ENCODE measurements around the gene PHF1. TPM values are rescaled to one million over a fixed set of nuclear protein-coding genes. Genes with fewer than 3 reads are reported as not detected.

Gene PHF1
- total RNA-seq, 2 donors from 2014 or later = 71.4 to 75.7 TPM

GRCh38 chr6:33456156-33456555 is 45.3 kb downstream of the PHF1 start:
- Mint-ChIP-seq H3K36me3 (ENCODE audit: low read depth) (peaks cover 23% of the 10 kb centered on the region), H3K4me3 (peak overlapping the region; percentile 92), H3K27ac (no peak overlapping the region), H3K9me3 (no peaks in the 10 kb centered on the region), H3K27me3 (ENCODE audit: insufficient read depth) (peaks cover 10% of the 10 kb centered on the region), H3K4me1 (peaks cover 11% of the 10 kb centered on the region)
- peaks cover 23% of the 10 kb centered on the region for H3K36me3 ChIP-seq (ENCODE audit: control insufficient read depth, insufficient read depth, low read length)
- no peak overlapping the region for H3K9ac ChIP-seq (ENCODE audit: extremely low read depth, low read length, poor library complexity, severe bottlenecking)
- H3K9me3 ChIP-seq (ENCODE audit: control insufficient read depth, low read length) = no peaks in the 10 kb centered on the region
- DNase-seq = no peak
- no peaks in the 10 kb centered on the region for H3K27me3 ChIP-seq (ENCODE audit: control insufficient read depth, insufficient read depth, low read length, poor library complexity, severe bottlenecking)
- no peak for TF ChIP-seq CTCF (conservative IDR thresholded peaks at IDR 0.05)
- H3K4me3 ChIP-seq (ENCODE audit: low read length) = no peak overlapping the region
- no peak overlapping the region for H3K27ac ChIP-seq (ENCODE audit: low read depth, low read length)
- WGBS, 2 experiments (ENCODE audit: insufficient coverage in 1 of 2, insufficient read length in 1 of 2) = 96 to 98% methylated on average over 12 of the region's 12 CpGs
- no peaks in the 10 kb centered on the region for H3K4me1 ChIP-seq (ENCODE audit: control insufficient read depth, insufficient read depth, low read length)

GRCh38 chr6:33458676-33459075 is 47.9 kb downstream of the PHF1 start:
- DNase-seq = no peak
- no peaks in the 10 kb centered on the region for H3K4me1 ChIP-seq (ENCODE audit: control insufficient read depth, insufficient read depth, low read length)
- H3K9ac ChIP-seq (ENCODE audit: extremely low read depth, low read length, poor library complexity, severe bottlenecking) = no peak overlapping the region
- no peak for TF ChIP-seq CTCF (conservative IDR thresholded peaks at IDR 0.05)
- no peak overlapping the region for H3K4me3 ChIP-seq (ENCODE audit: low read length)
- H3K4me1 Mint-ChIP-seq = peaks cover 8% of the 10 kb centered on the region
- peaks cover 20% of the 10 kb centered on the region for H3K27me3 Mint-ChIP-seq (ENCODE audit: insufficient read depth)
- no peaks in the 10 kb centered on the region for H3K9me3 Mint-ChIP-seq
- peaks cover 23% of the 10 kb centered on the region for H3K36me3 ChIP-seq (ENCODE audit: control insufficient read depth, insufficient read depth, low read length)
- H3K4me3 Mint-ChIP-seq = no peak overlapping the region
- H3K36me3 Mint-ChIP-seq (ENCODE audit: low read depth) = peaks cover 23% of the 10 kb centered on the region
- H3K27ac ChIP-seq (ENCODE audit: low read depth, low read length) = no peak overlapping the region
- no peaks in the 10 kb centered on the region for H3K27me3 ChIP-seq (ENCODE audit: control insufficient read depth, insufficient read depth, low read length, poor library complexity, severe bottlenecking)
- no peak overlapping the region for H3K27ac Mint-ChIP-seq
- no peaks in the 10 kb centered on the region for H3K9me3 ChIP-seq (ENCODE audit: control insufficient read depth, low read length)
- 78 to 85% methylated on average over 2 to 3 of the region's 3 CpGs for WGBS, 2 experiments (ENCODE audit: insufficient coverage in 1 of 2, insufficient read length in 1 of 2)

- H3K36me3 ChIP-seq (ENCODE audit: control insufficient read depth, insufficient read depth, low read length) = peaks cover 23% of the 10 kb centered on the region
- no peak for DNase-seq
- 94% methylated on average over 2 of the region's 2 CpGs; no CpG with 5 or more reads in 1 of the 2 experiments for WGBS, 2 experiments (ENCODE audit: insufficient coverage in 1 of 2, insufficient read length in 1 of 2)
- TF ChIP-seq CTCF (conservative IDR thresholded peaks at IDR 0.05) = no peak
- H3K27ac ChIP-seq (ENCODE audit: low read depth, low read length) = no peak overlapping the region
- Mint-ChIP-seq H3K27me3 (ENCODE audit: insufficient read depth) (peaks cover 21% of the 10 kb centered on the region), H3K27ac (no peak overlapping the region), H3K4me1 (peaks cover 7% of the 10 kb centered on the region), H3K36me3 (ENCODE audit: low read depth) (peaks cover 23% of the 10 kb centered on the region), H3K4me3 (no peak overlapping the region), H3K9me3 (no peaks in the 10 kb centered on the region)
- H3K4me1 ChIP-seq (ENCODE audit: control insufficient read depth, insufficient read depth, low read length) = no peaks in the 10 kb centered on the region
- no peaks in the 10 kb centered on the region for H3K27me3 ChIP-seq (ENCODE audit: control insufficient read depth, insufficient read depth, low read length, poor library complexity, severe bottlenecking)
- H3K9me3 ChIP-seq (ENCODE audit: control insufficient read depth, low read length) = no peaks in the 10 kb centered on the region
- no peak overlapping the region for H3K4me3 ChIP-seq (ENCODE audit: low read length)
- H3K9ac ChIP-seq (ENCODE audit: extremely low read depth, low read length, poor library complexity, severe bottlenecking) = no peak overlapping the region
These were observed 48.4 kb downstream of the PHF1 start for GRCh38 chr6:33459226-33459625.

Small RNA genes within 50 kb of the gene (microRNA-seq; reads per million reads assigned to microRNA genes)
- not detected for gene MIR5004 (ENCODE audit: borderline microRNAs expressed)

Other genes starting within 250 kb of the PHF1 start
- gene COL11A2, start 218.5 kb upstream of the PHF1 start, total RNA-seq = 1 to 10 TPM; 1.3 to 2.8 TPM
- gene RXRB, start 210.3 kb upstream of the PHF1 start, total RNA-seq = 10 to 100 TPM; 24.8 to 27.2 TPM
- 100 to 1,000 TPM; 123 to 163 TPM for gene SLC39A7, start 210.1 kb upstream of the PHF1 start, total RNA-seq
- gene HSD17B8, start 206.4 kb upstream of the PHF1 start, total RNA-seq = 1 to 10 TPM; 5.7 to 6.8 TPM
- gene RING1, start 202.5 kb upstream of the PHF1 start, total RNA-seq = 10 to 100 TPM; 31.0 to 31.8 TPM
- 10 to 100 TPM; 51.4 to 63.9 TPM for gene VPS52, start 139.1 kb upstream of the PHF1 start, total RNA-seq
- 1,000 to 10,000 TPM; 2,541 to 3,009 TPM for gene RPS18, start 138.9 kb upstream of the PHF1 start, total RNA-seq
- gene B3GALT4, start 133.9 kb upstream of the PHF1 start, total RNA-seq = 1 to 10 TPM; 3.9 to 5.5 TPM
- 10 to 100 TPM; 42.9 to 62.5 TPM for gene WDR46, start 121.8 kb upstream of the PHF1 start, total RNA-seq
- gene PFDN6, start 121.4 kb upstream of the PHF1 start, total RNA-seq = 10 to 100 TPM; 69.9 to 86.4 TPM
- gene RGL2, start 112.1 kb upstream of the PHF1 start, total RNA-seq = 10 to 100 TPM; 85.6 to 98.0 TPM
- 10 to 100 TPM in 1 of 2 donors, 1 to 10 TPM in 1; 7.0 to 11.1 TPM for gene TAPBP, start 96.9 kb upstream of the PHF1 start, total RNA-seq
- 10 to 100 TPM; 15.2 to 19.8 TPM for gene ZBTB22, start 93.3 kb upstream of the PHF1 start, total RNA-seq
- gene DAXX, start 88.1 kb upstream of the PHF1 start, total RNA-seq = 10 to 100 TPM; 51.2 to 52.6 TPM
- 10 to 100 TPM; 56.6 to 94.3 TPM for gene KIFC1, start 19.2 kb upstream of the PHF1 start, total RNA-seq
- 100 to 1,000 TPM; 198 to 219 TPM for gene CUTA, start 7.1 kb downstream of the PHF1 start, total RNA-seq
- gene SYNGAP1, start 9.1 kb downstream of the PHF1 start, total RNA-seq = 10 to 100 TPM; 90.2 to 94.2 TPM
- 10 to 100 TPM; 18.0 to 20.6 TPM for gene ZBTB9, start 43.6 kb downstream of the PHF1 start, total RNA-seq
- gene BAK1, start 169.3 kb downstream of the PHF1 start, total RNA-seq = 10 to 100 TPM; 39.9 to 41.2 TPM
- 10 to 100 TPM; 29.6 to 33.3 TPM for gene ITPR3, start 210.3 kb downstream of the PHF1 start, total RNA-seq